KG1 (cell line): Measurements from ENCODE around the gene L2HGDH.

Experiments
- DNase-seq: peaks from one replicate; lab custom pipeline; 2025; lab: John Stamatoyannopoulos, UW

Gene L2HGDH

DNA sequence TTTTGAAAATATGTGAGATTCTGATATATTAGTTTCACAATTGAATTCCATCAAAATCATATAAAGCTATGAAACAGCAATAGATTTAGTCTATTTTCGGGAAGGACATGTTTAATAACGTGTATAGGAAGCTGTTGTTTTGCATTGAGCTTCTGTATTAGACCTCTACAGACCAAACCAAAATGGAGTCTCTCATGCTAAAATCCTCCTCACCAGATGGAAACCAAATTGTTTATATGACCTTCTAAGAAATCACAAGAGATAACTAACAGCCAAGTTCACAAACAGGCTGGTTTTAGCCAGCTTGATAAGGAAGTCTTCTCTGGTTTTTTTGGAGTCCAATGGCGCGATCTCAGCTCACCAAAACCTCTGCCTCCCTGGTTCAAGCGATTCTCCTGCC, 23.9 kb downstream of the L2HGDH start:
- DNase-seq = no peak

GRCh38 chr14:50285861-50286260, 26.2 kb downstream of the L2HGDH start:
- DNase-seq = no peak

DNA sequence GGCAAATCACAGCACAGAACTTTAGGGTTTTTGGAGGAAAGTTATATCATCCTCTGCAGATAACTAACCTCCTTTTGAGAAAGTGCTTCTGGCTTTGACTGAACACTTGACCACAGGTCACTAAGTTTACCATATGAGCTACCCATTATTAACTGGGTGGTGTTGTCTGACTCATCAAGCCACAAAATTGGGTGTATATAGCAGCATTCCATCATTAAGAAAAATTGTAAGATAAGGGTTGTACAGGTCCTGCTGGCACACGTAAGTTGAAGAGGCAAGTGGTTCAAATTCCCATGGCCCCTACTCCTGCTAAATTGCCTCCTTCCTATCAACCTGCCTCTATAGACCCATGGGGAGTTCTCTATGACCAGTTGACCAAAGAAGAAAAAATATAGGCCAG, 39.5 kb downstream of the L2HGDH start:
- DNase-seq = no peak

DNA sequence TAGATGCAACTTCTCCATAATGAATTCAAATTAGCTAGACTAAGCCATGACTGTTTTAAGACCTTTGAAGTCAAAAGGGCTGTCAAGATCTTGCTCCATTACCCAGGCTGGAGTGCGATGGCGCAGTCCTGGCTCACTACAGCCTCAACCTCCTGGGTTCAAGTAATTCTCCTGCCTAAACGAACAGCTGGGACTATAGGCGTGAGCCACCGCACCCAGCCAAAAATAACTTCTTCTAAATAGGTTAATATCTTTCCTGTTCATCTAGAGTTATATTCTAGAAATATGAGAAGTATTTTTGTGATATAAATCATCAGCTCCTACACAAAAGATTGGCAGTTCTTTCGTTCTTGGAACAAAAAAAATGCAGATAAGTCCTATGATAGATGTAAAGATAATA, 41.1 kb downstream of the L2HGDH start:
- no peak for DNase-seq

GRCh38 chr14:50265029-50265428, 47.0 kb downstream of the L2HGDH start:
- no peak for DNase-seq

GRCh38 chr14:50263321-50263720, 48.7 kb downstream of the L2HGDH start:
- no peak for DNase-seq

DNA sequence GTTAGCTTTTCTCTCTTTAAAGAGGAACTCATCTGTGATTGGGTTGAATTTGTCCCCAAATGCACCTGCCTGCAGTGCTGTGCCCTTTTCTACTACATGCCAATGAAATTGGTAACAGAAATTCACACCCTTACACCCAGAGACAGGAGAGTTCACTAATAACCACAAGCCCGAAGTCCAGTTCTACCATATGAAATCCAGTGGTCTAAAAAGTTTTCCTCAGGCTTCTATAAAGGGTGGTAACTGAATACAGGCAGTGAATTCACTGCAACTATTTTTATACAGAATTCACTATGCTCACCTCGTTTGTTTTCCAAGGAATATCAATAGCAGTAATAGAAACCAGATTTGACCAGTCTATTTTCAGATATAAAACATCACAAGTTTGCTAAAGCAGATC, 49.2 kb downstream of the L2HGDH start:
- DNase-seq = no peak

DNA sequence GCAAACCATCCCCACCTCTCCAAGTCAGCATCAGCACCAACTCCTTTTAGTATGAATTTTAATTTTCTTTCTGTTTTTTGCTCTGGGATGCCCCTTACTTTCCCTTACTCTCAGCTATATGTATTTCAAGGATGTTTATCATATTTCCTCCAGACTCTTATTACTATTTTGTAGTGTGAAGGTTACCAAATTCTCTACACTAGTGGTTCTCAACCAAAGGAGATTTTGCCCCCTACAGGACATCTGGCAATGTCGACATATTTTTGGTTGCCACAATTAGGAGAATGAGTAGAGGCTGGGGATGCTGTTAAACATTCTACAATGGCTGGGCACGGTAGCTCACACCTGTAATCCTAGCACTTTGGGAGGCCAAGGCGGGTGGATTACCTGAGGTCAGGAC, 51.5 kb downstream of the L2HGDH start:
- no peak for DNase-seq

GRCh38 chr14:50260072-50260471, 52.0 kb downstream of the L2HGDH start:
- no peak for DNase-seq

DNA sequence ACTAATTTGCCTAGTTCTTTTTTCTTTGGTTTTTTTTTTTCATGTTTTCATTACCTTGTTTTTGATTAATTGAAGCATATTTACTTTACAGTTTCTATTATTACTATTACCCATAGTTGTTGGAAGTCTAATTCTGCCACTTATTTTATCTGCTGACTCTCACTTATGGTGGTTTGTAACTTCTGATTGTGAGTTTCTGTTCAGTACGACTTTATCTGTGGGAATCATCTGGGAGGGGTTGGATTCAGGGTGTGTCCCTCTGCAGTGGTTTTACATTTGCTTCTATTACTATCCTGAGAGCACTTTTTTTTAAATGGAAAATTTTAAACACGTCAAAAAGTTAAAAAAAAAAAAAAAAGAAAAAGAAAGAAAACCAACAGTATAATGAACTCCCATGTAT, 54.3 kb downstream of the L2HGDH start:
- DNase-seq = no peak

DNA sequence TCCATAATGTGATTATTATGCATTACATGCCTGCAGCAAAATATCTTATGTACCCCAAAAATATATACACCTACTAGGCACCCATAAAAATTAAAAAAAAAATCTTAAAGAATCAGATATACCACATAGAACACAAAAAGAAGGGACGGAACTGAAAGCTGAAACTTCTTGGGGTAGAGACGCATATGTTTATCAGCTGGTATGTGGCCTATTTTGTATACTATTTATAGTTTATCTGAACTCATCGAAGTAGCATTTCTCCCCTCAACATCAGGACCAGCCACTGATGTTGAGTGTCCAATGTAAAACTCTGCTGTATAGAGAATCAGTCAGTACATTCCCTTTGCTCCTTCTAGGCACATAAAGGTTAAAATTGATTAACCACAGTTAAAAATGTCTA, 57.8 kb downstream of the L2HGDH start:
- no peak for DNase-seq

DNA sequence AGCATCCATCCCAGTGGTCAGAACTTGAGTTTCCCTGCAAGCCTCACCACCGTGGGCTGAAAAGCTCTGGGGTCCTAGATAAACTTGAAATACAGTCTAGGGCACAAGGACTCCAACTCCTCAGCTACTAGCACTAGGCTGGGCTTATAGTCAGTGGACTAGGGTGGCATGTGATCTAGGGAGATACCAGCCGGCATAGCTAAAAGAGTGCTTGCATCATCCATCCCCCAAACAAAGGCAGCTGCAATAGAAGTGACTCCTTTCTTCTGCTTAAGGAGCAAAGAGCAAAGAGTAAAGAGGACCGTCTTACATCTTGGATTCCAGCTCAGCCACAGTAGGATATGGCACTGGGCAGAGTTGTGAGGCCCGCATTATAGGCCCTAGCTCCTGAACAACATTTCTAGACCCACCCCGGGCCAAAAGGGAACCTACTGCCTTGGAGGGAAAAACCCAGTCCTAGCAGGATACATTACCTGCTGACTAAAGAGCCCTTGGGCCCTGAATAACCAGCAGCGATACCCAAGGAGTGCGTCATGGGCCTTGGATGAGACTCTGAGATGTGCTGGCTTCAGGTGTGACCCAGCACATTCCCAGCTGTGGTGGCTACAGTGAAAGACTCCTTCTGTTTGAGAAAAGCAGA, 62.8 kb downstream of the L2HGDH start:
- DNase-seq = no peak

DNA sequence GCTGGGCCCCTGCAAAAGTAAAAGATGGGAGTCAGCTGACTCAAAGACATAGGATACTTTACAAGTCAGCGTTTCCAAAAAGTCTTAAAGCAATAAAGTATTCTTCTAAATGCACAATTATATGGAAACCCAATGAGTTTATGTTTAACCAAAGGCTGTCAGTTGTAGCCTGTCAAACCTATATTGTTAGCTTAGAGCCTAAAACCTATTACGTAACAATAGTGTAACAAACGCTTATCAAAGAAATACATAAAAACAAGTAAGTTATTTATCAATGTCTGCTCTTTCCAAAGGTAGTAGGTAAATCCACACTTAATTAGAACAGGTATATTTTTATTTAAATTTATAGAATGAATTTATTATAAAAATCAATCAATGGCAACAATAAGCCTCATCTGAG, 64.8 kb downstream of the L2HGDH start:
- DNase-seq = no peak

GRCh38 chr14:50242566-50243310, 69.3 kb downstream of the L2HGDH start:
- DNase-seq = no peak

DNA sequence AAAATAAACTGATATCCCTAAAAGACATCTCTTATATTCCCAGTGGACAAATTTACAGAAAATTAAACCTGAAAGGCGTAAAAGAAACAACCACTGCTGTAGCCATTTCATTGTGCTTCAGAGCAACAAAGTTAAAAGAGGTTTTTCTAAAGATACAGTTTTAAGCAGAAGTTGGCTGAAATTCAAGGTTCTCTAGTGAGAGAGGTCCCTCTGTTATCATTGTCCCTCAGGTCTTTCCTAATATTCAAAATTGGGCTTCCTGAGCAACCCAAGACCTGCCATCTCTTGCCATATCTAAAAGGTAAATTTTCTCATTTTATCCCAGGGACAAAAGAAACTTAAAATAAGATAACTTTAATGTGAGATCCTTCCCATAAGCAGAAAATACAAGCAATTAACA, 69.9 kb downstream of the L2HGDH start:
- DNase-seq = no peak

DNA sequence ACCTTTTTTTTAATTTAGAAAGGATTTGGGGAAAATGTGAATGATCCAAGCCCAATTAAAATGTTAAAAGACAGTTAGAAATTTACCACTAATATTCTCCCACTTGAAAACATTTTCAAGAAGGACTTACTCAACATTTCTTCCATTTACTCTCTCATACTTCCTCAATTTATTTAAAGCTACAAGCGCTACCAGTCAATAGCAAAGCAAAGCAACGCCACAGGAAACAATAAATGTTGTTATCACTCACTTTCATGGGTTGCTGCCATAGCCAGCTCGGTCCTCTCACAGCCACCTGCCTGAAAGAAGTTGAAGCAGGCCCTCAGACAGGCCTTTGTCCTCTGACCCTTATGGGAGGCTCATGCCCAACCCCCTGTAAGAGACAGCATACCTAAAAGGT, 74.6 kb downstream of the L2HGDH start:
- DNase-seq = no peak

DNA sequence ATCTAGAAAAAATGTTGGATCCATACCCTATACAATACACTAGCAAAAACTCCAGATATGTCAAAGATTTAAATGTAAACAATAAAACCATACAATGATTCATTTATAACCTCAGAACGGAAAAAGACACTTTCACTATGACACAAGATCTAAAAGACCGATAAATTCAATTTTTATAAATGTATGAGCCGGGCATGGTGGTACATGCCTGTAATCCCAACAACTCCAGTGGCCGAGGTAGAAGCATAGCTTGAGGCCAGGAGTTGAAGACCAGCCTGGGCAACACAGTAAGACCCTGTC, 78.1 kb downstream of the L2HGDH start:
- no peak for DNase-seq

- no peak for DNase-seq
These were observed 78.7 kb downstream of the L2HGDH start for GRCh38 chr14:50233166-50233950.

- DNase-seq = no peak
These were observed 79.8 kb downstream of the L2HGDH start for GRCh38 chr14:50232276-50232642.

DNA sequence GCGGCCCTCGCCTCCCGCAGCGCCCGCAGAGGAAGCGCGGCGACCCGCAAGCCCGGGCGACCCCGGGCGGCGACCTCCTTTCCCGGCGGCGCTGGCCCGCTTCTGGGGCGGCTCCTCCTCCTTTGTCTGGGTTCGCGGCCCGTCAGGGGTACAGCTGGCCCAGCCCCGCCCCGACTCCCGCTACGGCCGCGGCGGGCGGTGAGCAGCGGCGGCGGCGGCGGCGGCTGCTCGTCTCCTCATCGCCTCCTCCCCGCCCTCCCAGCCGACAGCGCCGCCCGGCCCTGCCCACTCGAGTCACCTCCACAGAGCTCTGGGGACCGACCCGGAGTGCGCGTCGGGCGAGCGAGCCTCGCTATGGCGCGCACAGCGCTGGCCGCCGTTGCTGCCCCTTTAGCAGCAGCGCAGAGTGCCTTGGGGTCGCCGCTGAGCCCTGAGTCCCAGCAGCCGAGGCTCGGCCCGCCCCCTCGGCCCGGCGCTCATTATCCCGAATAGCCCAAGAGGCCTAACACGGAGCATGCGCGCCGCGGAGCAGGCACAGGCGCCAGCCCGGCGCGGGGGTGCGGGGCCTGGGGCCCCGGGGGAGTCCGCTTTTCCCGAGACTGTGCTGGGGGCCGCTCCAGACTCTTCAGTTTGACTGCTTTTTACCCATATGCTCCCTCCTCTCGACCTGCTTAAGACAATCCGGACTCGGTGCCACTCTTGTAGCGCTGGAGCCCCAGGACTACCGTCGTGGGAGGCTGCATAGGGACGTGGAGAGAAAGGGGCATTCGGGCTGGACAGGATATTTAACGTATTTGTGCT, 80.4 kb downstream of the L2HGDH start, which contains the start of gene SOS2:
SOS2 (minus strand) TSS at position 104 of the 801 bp plus-strand sequence. CDS start 295 bp downstream, outside the sequence.
- DNase-seq = peak; percentile 87

- peak; percentile 70 for DNase-seq
These were observed 81.1 kb downstream of the L2HGDH start for GRCh38 chr14:50230701-50231474.

DNA sequence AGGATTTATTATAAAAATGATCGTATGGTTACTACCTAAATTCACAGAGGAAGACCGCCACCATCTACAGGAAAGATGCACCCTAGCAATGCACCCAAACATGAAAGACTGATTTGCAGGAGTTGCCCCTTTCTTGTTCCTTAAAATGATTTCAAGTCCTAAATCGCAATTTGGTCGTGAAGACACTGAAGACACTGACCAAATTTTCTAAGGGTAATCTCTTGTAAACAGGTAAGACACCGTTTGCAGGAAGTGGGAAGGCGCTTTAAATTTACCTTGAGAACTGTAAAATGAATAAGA, 81.7 kb downstream of the L2HGDH start:
- DNase-seq = no peak
